Esophagus squamous epithelium (tissue), 5 donors: ENCODE data around the gene SGMS1. TPM values are rescaled to one million over a fixed set of nuclear protein-coding genes. Genes with fewer than 3 reads are reported as not detected.
"Not testable (repeated sequence)": the region's sequence is repeated elsewhere in the genome, so short reads cannot be mapped to it uniquely, and the experiment has no call there.

Source experiments
- DNase-seq: peaks from one replicate; lab custom pipeline; 2025; lab: John Stamatoyannopoulos, UW
- H3K27ac ChIP-seq, 4 donors: fragments of 200-600 bp; sonication (generic); one replicate each; pipeline ENCODE4 v1.5.1; 2016 to 2019; ENCODE audit warnings: mild to moderate bottlenecking in 1 of 4
- H3K27me3 ChIP-seq, 4 donors: fragments of 200-600 bp; sonication (generic); 1 replicate in 3 of 4; 2 replicates in 1 of 4; pipeline versions ENCODE4 v1.5.1 to v1.6.0; 2017 to 2021; ENCODE audit warnings: antibody characterized with exemption in 1 of 4
- H3K36me3 ChIP-seq, 3 donors: fragments of 200-600 bp; sonication (generic); one replicate each; pipeline ENCODE4 v1.5.1; 2016 to 2019
- H3K4me1 ChIP-seq, 3 donors: fragments of 200-600 bp; sonication (generic); one replicate each; pipeline ENCODE4 v1.5.1; 2017 to 2019
- H3K4me3 ChIP-seq, 4 donors: fragments of 200-600 bp; sonication (generic); 1 replicate in 3 of 4; 2 replicates in 1 of 4; pipeline ENCODE4 v1.5.1; 2016 to 2019; ENCODE audit warnings: mild to moderate bottlenecking in 2 of 4, moderate library complexity in 1 of 4
- H3K9me3 ChIP-seq, 3 donors: fragments of 200-600 bp; sonication (generic); one replicate each; pipeline ENCODE4 v1.5.1; 2016 to 2019
- CTCF ChIP-seq, 6 experiments: fragments of 450-650 bp in 4 of 6; fragments of 200-600 bp in 2 of 6; sonication (generic) in 2 of 6; IDR thresholded peaks; one replicate each; pipeline ENCODE4 v1.5.1; 2016 to 2019; ENCODE audit warnings: antibody characterized with exemption in 6 of 6, mild to moderate bottlenecking in 4 of 6, moderate library complexity in 4 of 6
- POLR2A ChIP-seq, 4 donors: fragments of 450-650 bp; IDR thresholded peaks; one replicate each; pipeline ENCODE4 v1.6.1; 2017; ENCODE audit warnings: antibody characterized with exemption in 4 of 4, mild to moderate bottlenecking in 4 of 4, moderate library complexity in 3 of 4
- WGBS, 2 donors: methylation state at CpG; one replicate each; pipeline ENCODE4 v1.1.5; 2018; 5-methylcytosine and 5-hydroxymethylcytosine counted together
- intact Hi-C: fragments of 100-400 bp; cut with DNase I; formaldehyde crosslinking; loops from one replicate; pipeline ENCODE4 v1.15.0; 2022
- total RNA-seq, 4 donors: library from RNA; depleted of rRNA; stranded (reverse); fragments of >200 nt; gene quantifications; one replicate each; pipeline ENCODE4 v1.1.0, GENCODE V29; 2016
- donor health status: DM: yes; HTN: yes; CAD: no.

SGMS1 gene
- total RNA-seq, result 10 to 100 TPM; 39.4 to 64.1 (median 54.9) TPM

- WGBS, 2 donors, result 0% methylated on average over 3 of the region's 74 CpGs; no CpG with 5 or more reads in 1 of the 2 donors
- H3K36me3 ChIP-seq, result no peaks in the 10 kb centered on the region
- intact Hi-C loops, result loop anchor here (5.0 to 10.0 kb wide), 2 partner anchors 62 to 199 kb away; no protein-coding TSS in a partner anchor
Observed at GRCh38 chr10:50623663-50624412, at the start of gene SGMS1. Gene SGMS1 (minus strand): TSS chr10:50623956. CDS start chr10:50344114, 279,842 bp downstream.

GRCh38 chr10:50672152-50672551 lies 48.4 kb upstream of the SGMS1 start:
- DNase-seq, H3K4me1 ChIP-seq, H3K9me3 ChIP-seq, H3K4me3 ChIP-seq, intact Hi-C loops, H3K36me3 ChIP-seq, H3K27me3 ChIP-seq, H3K27ac ChIP-seq: not testable (repeated sequence)
- WGBS, 2 donors, result 100% methylated on average over 1 of the region's 1 CpG

More at GRCh38 chr10:50623663-50624412, at the start of gene SGMS1:
- H3K4me3 ChIP-seq, result peak within 1 kb of the TSS; percentile 67 to 95 (median 90)
- peak in 2 of 6 experiments; percentile 9 to 17 for TF ChIP-seq CTCF (IDR thresholded peaks at IDR 0.05)
- TF ChIP-seq POLR2A (IDR thresholded peaks at IDR 0.05), result peak in 1 of 4 donors; percentile 71
- DNase-seq, result peak; percentile 49
- peaks cover 21 to 53% (median 34%) of the 10 kb centered on the region in 3 donors for H3K4me1 ChIP-seq
- H3K9me3 ChIP-seq, result no peaks in the 10 kb centered on the region
- no peaks in the 10 kb centered on the region for H3K27me3 ChIP-seq
- peak within 1 kb of the TSS; percentile 96 to 100 (median 99) for H3K27ac ChIP-seq

- H3K27me3 ChIP-seq, H3K36me3 ChIP-seq, H3K4me1 ChIP-seq, H3K27ac ChIP-seq, DNase-seq, intact Hi-C loops, H3K4me3 ChIP-seq, H3K9me3 ChIP-seq: not testable (repeated sequence)
- 93% methylated on average over 2 of the region's 2 CpGs for WGBS, 2 donors
Observed at GRCh38 chr10:50671645-50672044, 47.9 kb upstream of the SGMS1 start.

- H3K9me3 ChIP-seq, H3K36me3 ChIP-seq, intact Hi-C loops, H3K27me3 ChIP-seq, H3K4me3 ChIP-seq, H3K4me1 ChIP-seq, DNase-seq, H3K27ac ChIP-seq: not testable (repeated sequence)
- WGBS, 2 donors, result 87 to 100% methylated on average over 1 to 3 of the region's 6 CpGs
Observed at GRCh38 chr10:50669957-50670356, 46.2 kb upstream of the SGMS1 start.

- H3K9me3 ChIP-seq, intact Hi-C loops, H3K27me3 ChIP-seq, H3K27ac ChIP-seq, H3K36me3 ChIP-seq, H3K4me3 ChIP-seq, DNase-seq, H3K4me1 ChIP-seq: not testable (repeated sequence)
- WGBS, 2 donors, result 83 to 100% methylated on average over 1 of the region's 1 CpG
Observed at GRCh38 chr10:50667353-50667752, 43.6 kb upstream of the SGMS1 start.

- H3K4me1 ChIP-seq, H3K4me3 ChIP-seq, H3K27me3 ChIP-seq, intact Hi-C loops, H3K9me3 ChIP-seq, H3K27ac ChIP-seq, H3K36me3 ChIP-seq, DNase-seq: not testable (repeated sequence)
- 73 to 87% methylated on average over 3 of the region's 5 CpGs for WGBS, 2 donors
Observed at GRCh38 chr10:50662420-50662819, 38.7 kb upstream of the SGMS1 start.

- H3K27me3 ChIP-seq, H3K9me3 ChIP-seq, intact Hi-C loops, DNase-seq, H3K27ac ChIP-seq, H3K4me1 ChIP-seq, H3K36me3 ChIP-seq, H3K4me3 ChIP-seq: not testable (repeated sequence)
- 63 to 80% methylated on average over 2 to 3 of the region's 4 CpGs for WGBS, 2 donors
Observed at GRCh38 chr10:50661563-50661962, 37.8 kb upstream of the SGMS1 start.

- H3K27ac ChIP-seq, H3K36me3 ChIP-seq, intact Hi-C loops, DNase-seq, H3K9me3 ChIP-seq, H3K4me1 ChIP-seq, H3K27me3 ChIP-seq: not testable (repeated sequence)
- TF ChIP-seq CTCF (IDR thresholded peaks at IDR 0.05), result peak in 1 of 6 experiments; percentile 16
- peak overlapping the region in 2 of 4 donors; percentile 33 to 51 for H3K4me3 ChIP-seq
- WGBS, 2 donors, result 78 to 86% methylated on average over 6 to 12 of the region's 32 CpGs
Observed at GRCh38 chr10:50659865-50660730, 36.3 kb upstream of the SGMS1 start.

- H3K9me3 ChIP-seq, H3K4me1 ChIP-seq, H3K27ac ChIP-seq, DNase-seq, intact Hi-C loops, H3K36me3 ChIP-seq, H3K27me3 ChIP-seq: not testable (repeated sequence)
- 85 to 98% methylated on average over 8 to 11 of the region's 35 CpGs for WGBS, 2 donors
- peak overlapping the region in 2 of 4 donors; percentile 33 to 51 for H3K4me3 ChIP-seq
Observed at GRCh38 chr10:50659016-50659864, 35.5 kb upstream of the SGMS1 start.
